GM12878 (cell line): ENCODE data around the gene MR1. TPM values are rescaled to one million over a fixed set of nuclear protein-coding genes. Genes with fewer than 3 reads are reported as not detected.

ENCODE experiments used
- BHLHE40 ChIP-seq, 2 experiments: fragments of 450-650 bp in 1 of 2; IDR thresholded peaks; 2 replicates each; pipeline ENCODE4 v1.6.1; 2011 to 2017; ENCODE audit warnings: low read depth in 2 of 2, borderline replicate concordance in 1 of 2, improper control_type of control experiment in 1 of 2, low read length in 1 of 2, mild to moderate bottlenecking in 1 of 2
- CREB1 ChIP-seq: IDR thresholded peaks from 2 replicates; pipeline ENCODE4 v1.6.1; 2012; ENCODE audit warnings: low read depth, mild to moderate bottlenecking, inconsistent platforms
- KLF5 ChIP-seq: fragments of 450-650 bp; IDR thresholded peaks from 2 replicates; pipeline ENCODE4 v1.6.1; 2014; ENCODE audit warnings: mild to moderate bottlenecking; ENCODE audit not compliant: partially characterized antibody
- NR2C2 ChIP-seq: IDR thresholded peaks from 2 replicates; pipeline ENCODE4 v1.6.1; 2011; ENCODE audit warnings: borderline replicate concordance, low read depth; ENCODE audit not compliant: control insufficient read depth, insufficient read length
- SIN3A ChIP-seq: IDR thresholded peaks from 2 replicates; pipeline ENCODE4 v1.6.1; 2012; ENCODE audit warnings: low read depth, low read length, improper control_type of control experiment
- TARDBP ChIP-seq: IDR thresholded peaks from 2 replicates; pipeline ENCODE4 v1.6.1; 2016; ENCODE audit warnings: borderline replicate concordance
- TBL1XR1 ChIP-seq: IDR thresholded peaks from 2 replicates; pipeline ENCODE4 v1.6.1; 2012; ENCODE audit warnings: low read depth, low read length, improper control_type of control experiment
- YBX1 ChIP-seq: fragments of 450-650 bp; IDR thresholded peaks from 2 replicates; pipeline ENCODE4 v1.6.1; 2016; ENCODE audit warnings: antibody characterized with exemption
- ZNF622 ChIP-seq: fragments of 450-650 bp; IDR thresholded peaks from 2 replicates; pipeline ENCODE4 v1.6.1; 2017; ENCODE audit warnings: mild to moderate bottlenecking, inconsistent platforms
- polyA plus RNA-seq, 11 experiments: library from polyadenylated mRNA; depleted of rRNA in 4 of 11; unstranded in 6 of 11; stranded (reverse) in 5 of 11; fragments of >200 nt; fragmentation: Nextera tagmentation in 4 of 11; fragmentation: Illumina TruSeq in 1 of 11; extraction: Ambion mirVana in 4 of 11; extraction: Trizol in 1 of 11; gene quantifications; 1 replicate in 1 of 11; 2 replicates in 10 of 11; pipeline versions ENCODE4 v1.2.1 to v1.2.3, GENCODE V29; 2011 to 2016; ENCODE audit warnings: inconsistent platforms in 2 of 11, missing spikeins in 2 of 11, low read depth in 1 of 11
- total RNA-seq, 4 experiments: library from RNA; depleted of rRNA in 3 of 4; stranded (reverse); fragments of >200 nt in 3 of 4; fragmentation: Illumina TruSeq in 1 of 4; extraction: Trizol in 1 of 4; gene quantifications; 2 replicates each; pipeline versions ENCODE4 v1.2.1 to v1.2.3, GENCODE V29; 2013 to 2021
- TF ChIP-seq, protein P1 (sequence below): IDR thresholded peaks from 2 replicates; pipeline ENCODE4 v1.6.1; 2012; ENCODE audit warnings: low read depth, low read length, improper control_type of control experiment
- TF ChIP-seq, protein P2 (sequence below): IDR thresholded peaks from 2 replicates; pipeline ENCODE4 v1.6.1; 2012; ENCODE audit warnings: improper control_type of control experiment, low read depth, low read length; ENCODE audit not compliant: insufficient replicate concordance
- TF ChIP-seq, protein P3 (sequence below): fragments of 450-650 bp; IDR thresholded peaks from 2 replicates; pipeline ENCODE4 v1.6.1; 2017; ENCODE audit warnings: mild to moderate bottlenecking, moderate library complexity
- TF ChIP-seq, protein P4 (sequence below): fragments of 150-350 bp; IDR thresholded peaks from 2 replicates; pipeline ENCODE4 v1.6.1; 2016; ENCODE audit warnings: low read depth, low read length
- TF ChIP-seq, protein P5 (sequence below): IDR thresholded peaks from 2 replicates; pipeline ENCODE4 v1.6.1; 2011; ENCODE audit warnings: low read depth, mild to moderate bottlenecking, low read length, moderate library complexity, borderline replicate concordance; ENCODE audit errors: extremely low read depth

The MR1 gene
- total and polyA plus RNA-seq, 10 of the 15 experiments (the other 5 are each of a cell fraction or from before 2014, with no cell fraction given): 24.7 to 65.9 (median 30.9) TPM

DNA sequence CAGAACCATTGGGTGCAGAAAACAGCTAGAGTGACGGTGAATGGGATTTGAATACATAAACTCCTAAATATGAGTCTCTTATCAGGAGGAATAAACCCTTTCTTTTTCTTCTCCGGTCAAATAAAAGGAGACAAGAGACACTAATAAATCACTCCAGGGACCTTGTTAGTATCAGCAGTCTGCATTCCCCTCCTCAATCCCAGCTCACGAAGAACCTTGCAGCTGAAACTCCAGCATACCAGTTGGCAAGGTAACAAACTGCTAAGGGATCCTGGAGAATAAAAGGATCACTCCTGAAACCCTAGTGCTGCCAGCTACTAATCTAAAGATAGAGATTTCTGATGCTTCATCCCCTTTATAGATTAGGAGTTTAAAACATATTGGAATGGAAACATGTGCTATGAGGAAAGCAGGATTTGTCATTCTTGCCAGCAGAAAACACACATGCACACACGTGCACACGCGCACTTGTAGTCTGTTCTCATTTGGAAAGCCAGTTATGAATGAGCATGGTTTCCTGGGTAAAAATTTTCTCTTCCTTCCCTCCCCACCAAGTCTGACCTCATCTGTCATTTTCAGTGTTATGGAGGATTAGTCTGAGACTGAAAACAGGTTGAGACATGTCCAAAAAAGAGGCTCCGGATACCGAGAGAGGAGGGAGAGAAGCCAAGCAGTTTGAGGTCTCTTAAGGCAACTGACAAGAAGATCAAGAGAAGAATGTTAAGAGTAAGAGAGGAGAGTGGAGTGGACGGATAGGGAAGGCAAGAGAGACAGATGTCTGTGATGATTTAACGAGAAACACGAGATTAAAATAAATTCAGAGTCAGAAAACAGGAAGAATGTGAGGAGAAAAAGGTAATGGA, 65.6 kb downstream of the MR1 start (continued):
- TF ChIP-seq YBX1 (no peak), TARDBP (peak; percentile 57; the same call in 1 of the 2 replicates), CREB1 (peak; percentile 77), SIN3A (no peak), TBL1XR1 (peak; percentile 90), BHLHE40 (IDR thresholded peaks at IDR 0.05; ENCODE audit: borderline replicate concordance in 1 of 2, low read depth in 2 of 2, low read length in 1 of 2) (peak; percentile 97 to 99), ZNF622 (no peak), KLF5 (no peak), NR2C2 (no peak)
- TF ChIP-seq, protein P1, sequence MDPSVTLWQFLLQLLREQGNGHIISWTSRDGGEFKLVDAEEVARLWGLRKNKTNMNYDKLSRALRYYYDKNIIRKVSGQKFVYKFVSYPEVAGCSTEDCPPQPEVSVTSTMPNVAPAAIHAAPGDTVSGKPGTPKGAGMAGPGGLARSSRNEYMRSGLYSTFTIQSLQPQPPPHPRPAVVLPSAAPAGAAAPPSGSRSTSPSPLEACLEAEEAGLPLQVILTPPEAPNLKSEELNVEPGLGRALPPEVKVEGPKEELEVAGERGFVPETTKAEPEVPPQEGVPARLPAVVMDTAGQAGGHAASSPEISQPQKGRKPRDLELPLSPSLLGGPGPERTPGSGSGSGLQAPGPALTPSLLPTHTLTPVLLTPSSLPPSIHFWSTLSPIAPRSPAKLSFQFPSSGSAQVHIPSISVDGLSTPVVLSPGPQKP: no peak
- TF ChIP-seq, protein P2, sequence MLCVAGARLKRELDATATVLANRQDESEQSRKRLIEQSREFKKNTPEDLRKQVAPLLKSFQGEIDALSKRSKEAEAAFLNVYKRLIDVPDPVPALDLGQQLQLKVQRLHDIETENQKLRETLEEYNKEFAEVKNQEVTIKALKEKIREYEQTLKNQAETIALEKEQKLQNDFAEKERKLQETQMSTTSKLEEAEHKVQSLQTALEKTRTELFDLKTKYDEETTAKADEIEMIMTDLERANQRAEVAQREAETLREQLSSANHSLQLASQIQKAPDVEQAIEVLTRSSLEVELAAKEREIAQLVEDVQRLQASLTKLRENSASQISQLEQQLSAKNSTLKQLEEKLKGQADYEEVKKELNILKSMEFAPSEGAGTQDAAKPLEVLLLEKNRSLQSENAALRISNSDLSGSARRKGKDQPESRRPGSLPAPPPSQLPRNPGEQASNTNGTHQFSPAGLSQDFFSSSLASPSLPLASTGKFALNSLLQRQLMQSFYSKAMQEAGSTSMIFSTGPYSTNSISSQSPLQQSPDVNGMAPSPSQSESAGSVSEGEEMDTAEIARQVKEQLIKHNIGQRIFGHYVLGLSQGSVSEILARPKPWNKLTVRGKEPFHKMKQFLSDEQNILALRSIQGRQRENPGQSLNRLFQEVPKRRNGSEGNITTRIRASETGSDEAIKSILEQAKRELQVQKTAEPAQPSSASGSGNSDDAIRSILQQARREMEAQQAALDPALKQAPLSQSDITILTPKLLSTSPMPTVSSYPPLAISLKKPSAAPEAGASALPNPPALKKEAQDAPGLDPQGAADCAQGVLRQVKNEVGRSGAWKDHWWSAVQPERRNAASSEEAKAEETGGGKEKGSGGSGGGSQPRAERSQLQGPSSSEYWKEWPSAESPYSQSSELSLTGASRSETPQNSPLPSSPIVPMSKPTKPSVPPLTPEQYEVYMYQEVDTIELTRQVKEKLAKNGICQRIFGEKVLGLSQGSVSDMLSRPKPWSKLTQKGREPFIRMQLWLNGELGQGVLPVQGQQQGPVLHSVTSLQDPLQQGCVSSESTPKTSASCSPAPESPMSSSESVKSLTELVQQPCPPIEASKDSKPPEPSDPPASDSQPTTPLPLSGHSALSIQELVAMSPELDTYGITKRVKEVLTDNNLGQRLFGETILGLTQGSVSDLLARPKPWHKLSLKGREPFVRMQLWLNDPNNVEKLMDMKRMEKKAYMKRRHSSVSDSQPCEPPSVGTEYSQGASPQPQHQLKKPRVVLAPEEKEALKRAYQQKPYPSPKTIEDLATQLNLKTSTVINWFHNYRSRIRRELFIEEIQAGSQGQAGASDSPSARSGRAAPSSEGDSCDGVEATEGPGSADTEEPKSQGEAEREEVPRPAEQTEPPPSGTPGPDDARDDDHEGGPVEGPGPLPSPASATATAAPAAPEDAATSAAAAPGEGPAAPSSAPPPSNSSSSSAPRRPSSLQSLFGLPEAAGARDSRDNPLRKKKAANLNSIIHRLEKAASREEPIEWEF: no peak
- TF ChIP-seq, protein P3, sequence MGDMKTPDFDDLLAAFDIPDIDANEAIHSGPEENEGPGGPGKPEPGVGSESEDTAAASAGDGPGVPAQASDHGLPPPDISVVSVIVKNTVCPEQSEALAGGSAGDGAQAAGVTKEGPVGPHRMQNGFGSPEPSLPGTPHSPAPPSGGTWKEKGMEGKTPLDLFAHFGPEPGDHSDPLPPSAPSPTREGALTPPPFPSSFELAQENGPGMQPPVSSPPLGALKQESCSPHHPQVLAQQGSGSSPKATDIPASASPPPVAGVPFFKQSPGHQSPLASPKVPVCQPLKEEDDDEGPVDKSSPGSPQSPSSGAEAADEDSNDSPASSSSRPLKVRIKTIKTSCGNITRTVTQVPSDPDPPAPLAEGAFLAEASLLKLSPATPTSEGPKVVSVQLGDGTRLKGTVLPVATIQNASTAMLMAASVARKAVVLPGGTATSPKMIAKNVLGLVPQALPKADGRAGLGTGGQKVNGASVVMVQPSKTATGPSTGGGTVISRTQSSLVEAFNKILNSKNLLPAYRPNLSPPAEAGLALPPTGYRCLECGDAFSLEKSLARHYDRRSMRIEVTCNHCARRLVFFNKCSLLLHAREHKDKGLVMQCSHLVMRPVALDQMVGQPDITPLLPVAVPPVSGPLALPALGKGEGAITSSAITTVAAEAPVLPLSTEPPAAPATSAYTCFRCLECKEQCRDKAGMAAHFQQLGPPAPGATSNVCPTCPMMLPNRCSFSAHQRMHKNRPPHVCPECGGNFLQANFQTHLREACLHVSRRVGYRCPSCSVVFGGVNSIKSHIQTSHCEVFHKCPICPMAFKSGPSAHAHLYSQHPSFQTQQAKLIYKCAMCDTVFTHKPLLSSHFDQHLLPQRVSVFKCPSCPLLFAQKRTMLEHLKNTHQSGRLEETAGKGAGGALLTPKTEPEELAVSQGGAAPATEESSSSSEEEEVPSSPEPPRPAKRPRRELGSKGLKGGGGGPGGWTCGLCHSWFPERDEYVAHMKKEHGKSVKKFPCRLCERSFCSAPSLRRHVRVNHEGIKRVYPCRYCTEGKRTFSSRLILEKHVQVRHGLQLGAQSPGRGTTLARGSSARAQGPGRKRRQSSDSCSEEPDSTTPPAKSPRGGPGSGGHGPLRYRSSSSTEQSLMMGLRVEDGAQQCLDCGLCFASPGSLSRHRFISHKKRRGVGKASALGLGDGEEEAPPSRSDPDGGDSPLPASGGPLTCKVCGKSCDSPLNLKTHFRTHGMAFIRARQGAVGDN: peak; percentile 66
- TF ChIP-seq, protein P4, sequence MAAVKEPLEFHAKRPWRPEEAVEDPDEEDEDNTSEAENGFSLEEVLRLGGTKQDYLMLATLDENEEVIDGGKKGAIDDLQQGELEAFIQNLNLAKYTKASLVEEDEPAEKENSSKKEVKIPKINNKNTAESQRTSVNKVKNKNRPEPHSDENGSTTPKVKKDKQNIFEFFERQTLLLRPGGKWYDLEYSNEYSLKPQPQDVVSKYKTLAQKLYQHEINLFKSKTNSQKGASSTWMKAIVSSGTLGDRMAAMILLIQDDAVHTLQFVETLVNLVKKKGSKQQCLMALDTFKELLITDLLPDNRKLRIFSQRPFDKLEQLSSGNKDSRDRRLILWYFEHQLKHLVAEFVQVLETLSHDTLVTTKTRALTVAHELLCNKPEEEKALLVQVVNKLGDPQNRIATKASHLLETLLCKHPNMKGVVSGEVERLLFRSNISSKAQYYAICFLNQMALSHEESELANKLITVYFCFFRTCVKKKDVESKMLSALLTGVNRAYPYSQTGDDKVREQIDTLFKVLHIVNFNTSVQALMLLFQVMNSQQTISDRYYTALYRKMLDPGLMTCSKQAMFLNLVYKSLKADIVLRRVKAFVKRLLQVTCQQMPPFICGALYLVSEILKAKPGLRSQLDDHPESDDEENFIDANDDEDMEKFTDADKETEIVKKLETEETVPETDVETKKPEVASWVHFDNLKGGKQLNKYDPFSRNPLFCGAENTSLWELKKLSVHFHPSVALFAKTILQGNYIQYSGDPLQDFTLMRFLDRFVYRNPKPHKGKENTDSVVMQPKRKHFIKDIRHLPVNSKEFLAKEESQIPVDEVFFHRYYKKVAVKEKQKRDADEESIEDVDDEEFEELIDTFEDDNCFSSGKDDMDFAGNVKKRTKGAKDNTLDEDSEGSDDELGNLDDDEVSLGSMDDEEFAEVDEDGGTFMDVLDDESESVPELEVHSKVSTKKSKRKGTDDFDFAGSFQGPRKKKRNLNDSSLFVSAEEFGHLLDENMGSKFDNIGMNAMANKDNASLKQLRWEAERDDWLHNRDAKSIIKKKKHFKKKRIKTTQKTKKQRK: no peak
- TF ChIP-seq, protein P5, sequence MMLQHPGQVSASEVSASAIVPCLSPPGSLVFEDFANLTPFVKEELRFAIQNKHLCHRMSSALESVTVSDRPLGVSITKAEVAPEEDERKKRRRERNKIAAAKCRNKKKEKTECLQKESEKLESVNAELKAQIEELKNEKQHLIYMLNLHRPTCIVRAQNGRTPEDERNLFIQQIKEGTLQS: no peak
